Measurements from ENCODE around the gene TAT. TPM values are rescaled to one million over a fixed set of nuclear protein-coding genes. Genes with fewer than 3 reads are reported as not detected.

TAT gene
- polyA plus RNA-seq, 3 donors: not detected

DNA sequence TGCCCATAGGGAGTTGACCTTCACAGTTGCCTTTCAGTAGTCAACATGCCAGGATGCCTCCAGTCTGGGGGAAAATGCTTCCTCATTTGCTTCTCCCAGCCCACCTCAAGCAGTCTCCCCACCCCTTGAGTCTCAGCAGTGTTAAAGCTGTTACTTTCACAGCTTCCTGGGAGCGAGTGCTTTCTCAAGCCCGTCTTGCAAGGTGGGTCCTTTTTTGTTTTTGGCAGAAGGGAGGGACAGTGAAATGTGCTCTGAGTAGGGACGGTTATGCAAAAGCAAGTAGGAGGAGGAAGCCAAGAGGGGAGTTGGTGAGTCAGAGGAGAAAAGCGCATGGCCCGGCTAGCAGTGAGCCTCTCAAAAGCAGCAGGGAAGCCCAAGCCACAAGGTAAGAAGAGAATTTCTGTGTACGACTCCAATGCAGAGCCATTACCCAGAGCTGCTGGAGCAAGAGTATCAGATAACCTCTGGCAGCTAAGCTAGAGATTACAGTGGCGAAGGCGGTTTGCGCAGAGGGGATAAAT is 50.7 kb downstream of the TAT start, which contains the start of gene CHST4:
CHST4 (plus strand) TSS at position 316 of the 521 bp plus-strand sequence. CDS start 10,252 bp downstream, outside the sequence.
- Mint-ChIP-seq H3K27me3 (ENCODE audit: low read depth in 3 of 3) (peaks cover 14 to 22% (median 15%) of the 10 kb centered on the region in 3 donors), H3K4me1 (peaks cover 5% of the 10 kb centered on the region), H3K36me3 (no peaks in the 10 kb centered on the region), H3K9me3 (no peaks in the 10 kb centered on the region), H3K27ac (peak within 1 kb of the TSS in 2 of 7 donors; percentile 15 to 39), H3K4me3 (peak within 1 kb of the TSS in 1 of 2 donors; percentile 18)
- no peak within 1 kb of the TSS for H3K9ac ChIP-seq (ENCODE audit: insufficient read depth, low read length, poor library complexity, severe bottlenecking)
- H2AFZ ChIP-seq (ENCODE audit: insufficient read depth, low read depth, low read length, poor library complexity, severe bottlenecking): peak within 1 kb of the TSS; percentile 15
- H3K4me2 ChIP-seq (replicated peaks; ENCODE audit: extremely low read depth, low read length, poor library complexity, severe bottlenecking): no peak within 1 kb of the TSS
- H3K4me3 ChIP-seq (replicated peaks in 1 of 3; ENCODE audit: low read depth in 2 of 3, low read length in 3 of 3): no peak within 1 kb of the TSS
- no peak for TF ChIP-seq CTCF (IDR thresholded peaks at IDR 0.05)
- H3K79me2 ChIP-seq (ENCODE audit: insufficient read depth, low read length): no peaks in the 10 kb centered on the region
- intact Hi-C loops (cut with micrococcal nuclease): no loop called here
- WGBS (ENCODE audit: insufficient coverage): 6% methylated on average over 6 of the region's 9 CpGs
- no peak within 1 kb of the TSS for H3K27ac ChIP-seq (ENCODE audit: low read depth in 1 of 2, low read length in 2 of 2)
- H3K27me3 ChIP-seq (ENCODE audit: control insufficient read depth in 2 of 2, insufficient read depth in 2 of 2, low read length in 2 of 2): peaks cover 3% of the 10 kb centered on the region in 2 donors
- DNase-seq: no peak
- no peaks in the 10 kb centered on the region for H3K36me3 ChIP-seq (replicated peaks in 1 of 2; ENCODE audit: control insufficient read depth in 1 of 2, insufficient read depth in 2 of 2, low read length in 2 of 2)
- no peaks in the 10 kb centered on the region for H4K20me1 ChIP-seq (ENCODE audit: insufficient read depth, low read length)
- H3K4me1 ChIP-seq (ENCODE audit: control insufficient read depth in 1 of 2, insufficient read depth in 2 of 2, low read length in 2 of 2): peaks cover 0 to 3% of the 10 kb centered on the region in 2 donors
- no peaks in the 10 kb centered on the region for H3K9me3 ChIP-seq (replicated peaks in 1 of 2; ENCODE audit: control insufficient read depth in 1 of 2, insufficient read depth in 1 of 2, low read length in 2 of 2)

DNA sequence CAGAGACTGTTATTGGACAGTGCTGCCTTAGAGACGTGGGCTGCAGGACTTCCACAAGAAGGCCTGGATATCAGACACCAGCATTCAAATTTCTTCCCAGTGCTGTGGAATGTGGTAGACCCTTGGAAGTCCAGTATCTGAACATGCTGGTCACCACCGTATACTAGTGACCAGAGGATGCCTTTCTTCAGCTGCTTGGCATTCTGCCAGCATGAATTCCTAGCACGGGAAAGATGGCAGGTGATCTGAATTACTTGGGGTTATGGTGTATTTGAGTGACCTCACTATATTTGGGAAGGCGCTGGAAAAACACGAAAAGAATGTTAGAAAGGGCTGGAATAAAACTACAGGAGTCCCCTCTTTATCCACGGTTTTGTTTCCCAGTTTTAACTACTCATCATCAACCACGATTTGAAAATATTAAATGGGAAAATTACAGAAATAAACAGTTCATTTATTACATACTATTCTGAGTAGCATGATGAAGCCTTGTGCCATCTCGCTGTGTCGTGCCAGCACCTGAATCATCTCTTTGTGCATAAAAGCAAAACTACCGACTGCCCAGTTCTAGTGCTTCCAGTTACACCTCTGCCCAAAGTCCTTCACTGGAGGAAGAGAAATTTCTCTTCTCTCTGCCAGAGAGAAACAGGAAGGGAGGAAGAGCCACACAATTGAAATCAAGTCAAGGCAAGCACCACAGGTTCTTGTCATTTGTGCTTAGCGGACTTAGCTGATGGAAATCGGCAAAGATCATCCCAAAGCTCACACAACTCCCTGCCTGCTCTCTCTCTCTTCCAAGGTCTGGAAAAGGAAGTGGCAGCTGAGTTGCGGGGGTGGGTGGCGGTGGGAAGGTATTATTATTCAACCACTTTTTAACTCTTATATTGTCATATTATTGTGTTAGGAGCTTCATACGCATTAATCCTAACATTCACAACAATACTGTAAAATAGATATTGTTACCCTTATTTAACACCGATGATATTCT is 52.0 kb downstream of the TAT start:
- Mint-ChIP-seq H3K4me3 (no peak overlapping the region), H3K27ac (no peak overlapping the region), H3K9me3 (no peaks in the 10 kb centered on the region), H3K4me1 (peaks cover 5% of the 10 kb centered on the region), H3K27me3 (ENCODE audit: low read depth in 3 of 3) (peaks cover 15 to 24% (median 17%) of the 10 kb centered on the region in 3 donors), H3K36me3 (no peaks in the 10 kb centered on the region)
- no peaks in the 10 kb centered on the region for H4K20me1 ChIP-seq (ENCODE audit: insufficient read depth, low read length)
- no peak overlapping the region for H3K4me2 ChIP-seq (replicated peaks; ENCODE audit: extremely low read depth, low read length, poor library complexity, severe bottlenecking)
- H3K9ac ChIP-seq (ENCODE audit: insufficient read depth, low read length, poor library complexity, severe bottlenecking): no peak overlapping the region
- H3K9me3 ChIP-seq (replicated peaks in 1 of 2; ENCODE audit: control insufficient read depth in 1 of 2, insufficient read depth in 1 of 2, low read length in 2 of 2): no peaks in the 10 kb centered on the region
- intact Hi-C loops (cut with micrococcal nuclease): no loop called here
- H3K79me2 ChIP-seq (ENCODE audit: insufficient read depth, low read length): no peaks in the 10 kb centered on the region
- WGBS (ENCODE audit: insufficient coverage): 93% methylated on average over 2 of the region's 16 CpGs
- DNase-seq: no peak
- no peak overlapping the region for H3K4me3 ChIP-seq (replicated peaks in 1 of 3; ENCODE audit: low read depth in 2 of 3, low read length in 3 of 3)
- no peak overlapping the region for H3K27ac ChIP-seq (ENCODE audit: low read depth in 1 of 2, low read length in 2 of 2)
- peaks cover 0 to 3% of the 10 kb centered on the region in 2 donors for H3K4me1 ChIP-seq (ENCODE audit: control insufficient read depth in 1 of 2, insufficient read depth in 2 of 2, low read length in 2 of 2)
- no peak for TF ChIP-seq CTCF (IDR thresholded peaks at IDR 0.05)
- no peak overlapping the region for H2AFZ ChIP-seq (ENCODE audit: insufficient read depth, low read depth, low read length, poor library complexity, severe bottlenecking)
- H3K27me3 ChIP-seq (ENCODE audit: control insufficient read depth in 2 of 2, insufficient read depth in 2 of 2, low read length in 2 of 2): peaks cover 3% of the 10 kb centered on the region in 2 donors
- H3K36me3 ChIP-seq (replicated peaks in 1 of 2; ENCODE audit: control insufficient read depth in 1 of 2, insufficient read depth in 2 of 2, low read length in 2 of 2): no peaks in the 10 kb centered on the region

Data from CD14-positive monocyte (primary cell).